ENCODE results near the gene ULK2.
A peak's percentile ranks its signal among the peaks of the same experiment; 100 is the strongest.
"Not testable (repeated sequence)": the region's sequence is repeated elsewhere in the genome, so short reads cannot be mapped to it uniquely, and the experiment has no call there.

Gene ULK2

DNA sequence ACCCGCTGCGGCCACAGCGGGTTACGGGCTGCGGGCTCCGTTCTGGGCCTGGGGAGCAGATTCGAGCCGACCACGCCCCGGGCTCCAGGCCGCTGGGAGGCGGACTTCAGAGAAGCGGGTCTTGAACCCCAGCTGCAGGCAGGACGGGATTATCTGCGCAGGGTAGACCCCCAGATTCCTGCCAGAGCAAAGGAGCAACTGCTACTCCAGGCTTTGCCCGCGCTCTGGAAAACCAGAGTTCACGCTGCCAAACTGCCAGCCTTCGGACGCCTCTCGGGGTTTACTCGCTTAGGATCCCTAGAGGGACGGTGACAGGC, 301 bp upstream of the ULK2 start:
- Histone ChIP-seq H3K27ac (ENCODE audit: insufficient read depth, low read depth, low read length, poor library complexity, severe bottlenecking) (no peak overlapping the region), H3K9me3 (ENCODE audit: control insufficient read depth, low read length) (no peaks in the 10 kb centered on the region), H3K4me1 (ENCODE audit: control insufficient read depth, insufficient read depth, low read length) (no peaks in the 10 kb centered on the region), H3K27me3 (ENCODE audit: control insufficient read depth, insufficient read depth, low read length, poor library complexity, severe bottlenecking) (peaks cover 15% of the 10 kb centered on the region), H3K36me3 (ENCODE audit: control insufficient read depth, insufficient read depth, low read length) (no peaks in the 10 kb centered on the region), H3K4me3 (ENCODE audit: insufficient read depth, low read depth, low read length) (peak overlapping the region; percentile 71)
- WGBS, 2 experiments: 35 to 41% methylated on average over 23 of the region's 23 CpGs

DNA sequence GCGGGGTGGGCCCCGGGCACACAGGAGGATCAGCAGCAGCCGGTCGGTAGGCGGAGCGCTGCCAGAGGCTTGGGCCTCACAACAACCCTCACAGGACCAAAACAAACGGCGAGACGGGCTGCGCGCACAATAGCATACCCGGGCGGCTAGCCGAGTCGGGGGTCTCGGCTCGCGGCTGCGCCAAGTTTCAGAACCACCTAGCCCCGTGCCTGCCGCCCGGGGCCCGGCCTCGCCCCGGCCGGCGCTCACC, 732 bp downstream of the ULK2 start:
- no peaks in the 10 kb centered on the region for H3K36me3 ChIP-seq (ENCODE audit: control insufficient read depth, insufficient read depth, low read length)
- H3K4me3 ChIP-seq (ENCODE audit: insufficient read depth, low read depth, low read length): peak overlapping the region; percentile 71
- peaks cover 15% of the 10 kb centered on the region for H3K27me3 ChIP-seq (ENCODE audit: control insufficient read depth, insufficient read depth, low read length, poor library complexity, severe bottlenecking)
- 0% methylated on average over 27 of the region's 27 CpGs for WGBS, 2 experiments
- H3K4me1 ChIP-seq (ENCODE audit: control insufficient read depth, insufficient read depth, low read length): no peaks in the 10 kb centered on the region
- H3K9me3 ChIP-seq (ENCODE audit: control insufficient read depth, low read length): no peaks in the 10 kb centered on the region
- peak overlapping the region; percentile 3 for H3K27ac ChIP-seq (ENCODE audit: insufficient read depth, low read depth, low read length, poor library complexity, severe bottlenecking)

DNA sequence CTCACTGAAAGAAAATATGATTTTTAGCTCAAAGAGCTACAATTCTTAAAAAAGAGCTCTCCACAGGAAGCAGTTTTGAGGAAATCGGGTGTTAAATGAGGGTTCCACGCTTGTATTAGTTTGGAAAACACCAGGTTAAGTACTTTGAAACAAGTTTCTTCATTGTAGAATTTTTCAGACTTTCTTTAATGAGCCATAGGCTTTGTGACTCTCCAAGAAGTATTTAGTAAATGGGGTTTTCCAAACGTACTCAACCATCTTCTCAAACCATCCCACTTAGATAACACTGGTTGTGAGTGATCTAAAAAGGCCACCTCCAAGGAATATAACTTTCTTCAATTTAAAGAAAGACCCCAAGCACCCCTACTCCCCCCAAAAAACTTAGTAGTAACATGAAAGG, 2.7 kb downstream of the ULK2 start:
- Histone ChIP-seq H3K27me3 (ENCODE audit: control insufficient read depth, insufficient read depth, low read length, poor library complexity, severe bottlenecking) (peaks cover 15% of the 10 kb centered on the region), H3K9me3 (ENCODE audit: control insufficient read depth, low read length) (no peaks in the 10 kb centered on the region), H3K4me1 (ENCODE audit: control insufficient read depth, insufficient read depth, low read length) (no peaks in the 10 kb centered on the region), H3K36me3 (ENCODE audit: control insufficient read depth, insufficient read depth, low read length) (no peaks in the 10 kb centered on the region), H3K4me3 (ENCODE audit: insufficient read depth, low read depth, low read length) (no peak overlapping the region), H3K27ac (ENCODE audit: insufficient read depth, low read depth, low read length, poor library complexity, severe bottlenecking) (no peak overlapping the region)
- WGBS, 2 experiments: 88 to 98% methylated on average over 2 to 3 of the region's 3 CpGs

- not testable (repeated sequence) for H3K27ac ChIP-seq (ENCODE audit: insufficient read depth, low read depth, low read length, poor library complexity, severe bottlenecking); H3K36me3 ChIP-seq (ENCODE audit: control insufficient read depth, insufficient read depth, low read length); H3K4me3 ChIP-seq (ENCODE audit: insufficient read depth, low read depth, low read length); H3K9me3 ChIP-seq (ENCODE audit: control insufficient read depth, low read length); H3K4me1 ChIP-seq (ENCODE audit: control insufficient read depth, insufficient read depth, low read length); H3K27me3 ChIP-seq (ENCODE audit: control insufficient read depth, insufficient read depth, low read length, poor library complexity, severe bottlenecking)
- 89 to 94% methylated on average over 9 of the region's 9 CpGs for WGBS, 2 experiments
These were observed 7.0 kb downstream of the ULK2 start for GRCh38 chr17:19860647-19861177.

GRCh38 chr17:19857640-19858039, 10.1 kb downstream of the ULK2 start:
- 90 to 92% methylated on average over 2 of the region's 2 CpGs for WGBS, 2 experiments
- no peaks in the 10 kb centered on the region for H3K9me3 ChIP-seq (ENCODE audit: control insufficient read depth, low read length)
- no peaks in the 10 kb centered on the region for H3K4me1 ChIP-seq (ENCODE audit: control insufficient read depth, insufficient read depth, low read length)
- H3K27me3 ChIP-seq (ENCODE audit: control insufficient read depth, insufficient read depth, low read length, poor library complexity, severe bottlenecking): no peaks in the 10 kb centered on the region
- H3K36me3 ChIP-seq (ENCODE audit: control insufficient read depth, insufficient read depth, low read length): no peaks in the 10 kb centered on the region
- H3K4me3 ChIP-seq (ENCODE audit: insufficient read depth, low read depth, low read length): no peak overlapping the region
- H3K27ac ChIP-seq (ENCODE audit: insufficient read depth, low read depth, low read length, poor library complexity, severe bottlenecking): no peak overlapping the region

DNA sequence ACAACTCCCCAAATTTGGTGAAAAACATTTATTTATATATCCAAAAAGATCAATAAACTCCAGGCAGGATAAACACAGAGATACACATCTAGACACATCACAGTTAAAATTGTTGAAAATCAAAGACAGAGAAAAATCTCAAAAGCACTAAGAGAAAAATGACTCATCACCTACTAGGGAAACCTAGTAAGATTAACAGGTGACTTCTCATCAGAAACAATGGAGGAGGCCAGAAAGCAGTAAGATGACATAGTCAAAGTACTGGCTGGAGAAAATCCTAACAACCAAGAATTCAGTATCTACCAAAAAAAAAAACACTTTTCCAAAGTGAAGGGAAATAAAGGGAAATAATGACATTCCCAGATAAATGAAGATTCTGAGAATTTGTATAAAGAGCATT, 33.8 kb downstream of the ULK2 start:
- Histone ChIP-seq H3K9me3 (ENCODE audit: control insufficient read depth, low read length) (no peaks in the 10 kb centered on the region), H3K4me3 (ENCODE audit: insufficient read depth, low read depth, low read length) (no peak overlapping the region), H3K27me3 (ENCODE audit: control insufficient read depth, insufficient read depth, low read length, poor library complexity, severe bottlenecking) (no peaks in the 10 kb centered on the region), H3K4me1 (ENCODE audit: control insufficient read depth, insufficient read depth, low read length) (no peaks in the 10 kb centered on the region), H3K36me3 (ENCODE audit: control insufficient read depth, insufficient read depth, low read length) (no peaks in the 10 kb centered on the region), H3K27ac (ENCODE audit: insufficient read depth, low read depth, low read length, poor library complexity, severe bottlenecking) (no peak overlapping the region)

DNA sequence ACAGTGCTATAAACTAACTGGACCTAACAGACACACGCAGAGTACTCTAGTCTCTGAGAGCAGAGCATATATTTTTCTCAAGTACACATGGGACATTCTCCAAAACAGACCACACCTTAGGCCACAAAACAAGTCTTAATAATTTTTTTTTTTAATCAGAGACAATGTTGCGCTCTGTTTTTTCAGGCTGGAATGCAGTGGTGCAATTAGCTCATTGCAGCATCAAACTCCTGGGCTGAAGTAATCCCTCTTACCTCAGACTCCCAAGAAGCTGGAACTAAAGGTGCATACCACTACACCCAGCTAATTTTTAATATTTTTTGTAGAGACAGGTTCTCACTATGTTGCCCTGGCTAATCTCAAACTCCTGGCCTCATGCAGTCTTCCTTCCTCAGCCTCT, 37.7 kb downstream of the ULK2 start:
- WGBS, 2 experiments: 95 to 97% methylated on average over 2 of the region's 2 CpGs
- H3K36me3 ChIP-seq (ENCODE audit: control insufficient read depth, insufficient read depth, low read length): no peaks in the 10 kb centered on the region
- H3K4me1 ChIP-seq (ENCODE audit: control insufficient read depth, insufficient read depth, low read length): no peaks in the 10 kb centered on the region
- H3K27ac ChIP-seq (ENCODE audit: insufficient read depth, low read depth, low read length, poor library complexity, severe bottlenecking): no peak overlapping the region
- no peaks in the 10 kb centered on the region for H3K9me3 ChIP-seq (ENCODE audit: control insufficient read depth, low read length)
- H3K27me3 ChIP-seq (ENCODE audit: control insufficient read depth, insufficient read depth, low read length, poor library complexity, severe bottlenecking): no peaks in the 10 kb centered on the region
- no peak overlapping the region for H3K4me3 ChIP-seq (ENCODE audit: insufficient read depth, low read depth, low read length)

DNA sequence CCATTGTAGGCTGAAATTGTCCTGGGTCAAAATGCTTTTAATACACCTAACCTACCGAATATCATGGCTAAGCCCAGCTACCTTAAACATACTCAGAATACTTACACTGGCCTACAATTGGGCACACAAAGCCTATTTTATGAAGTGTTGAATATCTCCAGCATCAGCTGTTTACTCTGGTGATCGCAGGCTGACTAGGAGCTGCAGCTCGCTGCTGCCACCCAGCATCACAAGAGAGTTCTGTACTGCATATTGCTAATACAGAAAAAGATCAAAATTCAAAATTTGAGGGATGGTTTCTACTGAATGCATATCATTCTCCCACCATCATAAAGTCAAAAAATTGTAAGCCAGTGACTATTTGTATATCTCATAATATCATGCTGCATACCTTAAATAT, 55.3 kb downstream of the ULK2 start:
- peaks cover 4% of the 10 kb centered on the region for H3K36me3 ChIP-seq (ENCODE audit: control insufficient read depth, insufficient read depth, low read length)
- H3K27me3 ChIP-seq (ENCODE audit: control insufficient read depth, insufficient read depth, low read length, poor library complexity, severe bottlenecking): no peaks in the 10 kb centered on the region
- no peak overlapping the region for H3K27ac ChIP-seq (ENCODE audit: insufficient read depth, low read depth, low read length, poor library complexity, severe bottlenecking)
- H3K4me3 ChIP-seq (ENCODE audit: insufficient read depth, low read depth, low read length): no peak overlapping the region
- no peaks in the 10 kb centered on the region for H3K4me1 ChIP-seq (ENCODE audit: control insufficient read depth, insufficient read depth, low read length)
- WGBS, 2 experiments: 78 to 93% methylated on average over 3 of the region's 3 CpGs
- H3K9me3 ChIP-seq (ENCODE audit: control insufficient read depth, low read length): no peaks in the 10 kb centered on the region

- Histone ChIP-seq H3K27me3 (ENCODE audit: control insufficient read depth, insufficient read depth, low read length, poor library complexity, severe bottlenecking) (no peaks in the 10 kb centered on the region), H3K9me3 (ENCODE audit: control insufficient read depth, low read length) (no peaks in the 10 kb centered on the region), H3K4me1 (ENCODE audit: control insufficient read depth, insufficient read depth, low read length) (no peaks in the 10 kb centered on the region), H3K4me3 (ENCODE audit: insufficient read depth, low read depth, low read length) (no peak overlapping the region), H3K36me3 (ENCODE audit: control insufficient read depth, insufficient read depth, low read length) (peaks cover 11% of the 10 kb centered on the region), H3K27ac (ENCODE audit: insufficient read depth, low read depth, low read length, poor library complexity, severe bottlenecking) (no peak overlapping the region)
- WGBS, 2 experiments: 95% methylated on average over 2 of the region's 2 CpGs
These were observed 62.7 kb downstream of the ULK2 start for GRCh38 chr17:19805006-19805405.

- Histone ChIP-seq H3K4me1 (ENCODE audit: control insufficient read depth, insufficient read depth, low read length) (no peaks in the 10 kb centered on the region), H3K9me3 (ENCODE audit: control insufficient read depth, low read length) (no peaks in the 10 kb centered on the region), H3K27ac (ENCODE audit: insufficient read depth, low read depth, low read length, poor library complexity, severe bottlenecking) (no peak overlapping the region), H3K27me3 (ENCODE audit: control insufficient read depth, insufficient read depth, low read length, poor library complexity, severe bottlenecking) (no peaks in the 10 kb centered on the region), H3K36me3 (ENCODE audit: control insufficient read depth, insufficient read depth, low read length) (peaks cover 24% of the 10 kb centered on the region), H3K4me3 (ENCODE audit: insufficient read depth, low read depth, low read length) (no peak overlapping the region)
- 82 to 94% methylated on average over 1 of the region's 1 CpG for WGBS, 2 experiments
These were observed 67.2 kb downstream of the ULK2 start for GRCh38 chr17:19800571-19800970.

DNA sequence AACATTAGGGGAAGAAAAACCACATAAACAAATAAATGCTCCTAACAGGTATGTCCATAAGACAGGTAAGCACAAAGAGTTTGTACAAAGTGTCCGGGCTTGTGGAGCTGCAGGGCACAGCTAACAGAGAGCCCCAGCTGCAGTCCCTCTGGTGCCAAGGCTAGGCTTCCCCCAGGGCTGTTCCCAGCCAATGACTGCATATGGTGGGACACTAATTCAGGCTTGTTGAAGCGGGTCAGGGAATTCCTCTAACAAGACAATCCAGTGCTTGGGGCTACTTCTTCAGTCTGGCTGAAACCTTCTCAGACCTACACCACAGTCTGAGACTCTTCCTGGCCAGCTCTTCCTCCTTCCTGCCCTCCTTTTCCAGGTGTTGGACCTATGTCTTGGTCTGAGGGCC, 67.9 kb downstream of the ULK2 start:
- Histone ChIP-seq H3K4me1 (ENCODE audit: control insufficient read depth, insufficient read depth, low read length) (no peaks in the 10 kb centered on the region), H3K27ac (ENCODE audit: insufficient read depth, low read depth, low read length, poor library complexity, severe bottlenecking) (no peak overlapping the region), H3K27me3 (ENCODE audit: control insufficient read depth, insufficient read depth, low read length, poor library complexity, severe bottlenecking) (no peaks in the 10 kb centered on the region), H3K36me3 (ENCODE audit: control insufficient read depth, insufficient read depth, low read length) (peaks cover 28% of the 10 kb centered on the region), H3K9me3 (ENCODE audit: control insufficient read depth, low read length) (no peaks in the 10 kb centered on the region), H3K4me3 (ENCODE audit: insufficient read depth, low read depth, low read length) (no peak overlapping the region)
- 93 to 95% methylated on average over 2 of the region's 2 CpGs for WGBS, 2 experiments
